CD4-positive, CD25-positive, alpha-beta regulatory T cell (primary cell): ENCODE results near the gene CCDC18. TPM values are rescaled to one million over a fixed set of nuclear protein-coding genes. Genes with fewer than 3 reads are reported as not detected.

Experiments
- ATAC-seq, 2 donors: fragments of 150-1000 bp; cut with Tn5 transposase; one replicate each; pipeline ENCODE4 v1.10.0; 2021; ENCODE audit warnings: low read depth in 2 of 2, moderate number of reproducible peaks in 2 of 2, moderate library complexity in 1 of 2
- DNase-seq, 3 donors: peaks; one replicate each; pipeline versions ENCODE4 v3.0.0 to v3.0.0-alpha.2; 2012 to 2022; ENCODE audit warnings: mixed read lengths in 1 of 3
- H3K27ac ChIP-seq: one replicate; pipeline ENCODE4 v1.7.0; 2013; ENCODE audit warnings: mild to moderate bottlenecking, low read length; ENCODE audit not compliant: insufficient read depth, poor library complexity, severe bottlenecking
- H3K27me3 ChIP-seq: one replicate; pipeline ENCODE4 v1.7.0; 2013; ENCODE audit warnings: low read length; ENCODE audit not compliant: control insufficient read depth, insufficient read depth
- H3K36me3 ChIP-seq: one replicate; pipeline ENCODE4 v1.7.0; 2013; ENCODE audit warnings: mild to moderate bottlenecking, low read length, moderate library complexity; ENCODE audit not compliant: control insufficient read depth, insufficient read depth
- H3K4me1 ChIP-seq: 2 replicates; pipeline ENCODE4 v1.7.0; 2013; ENCODE audit warnings: mild to moderate bottlenecking, low read length; ENCODE audit not compliant: insufficient read depth, control insufficient read depth, poor library complexity, severe bottlenecking
- H3K4me3 ChIP-seq: one replicate; pipeline ENCODE4 v1.7.0; 2013; ENCODE audit warnings: low read depth, mild to moderate bottlenecking, low read length, moderate library complexity
- H3K9me3 ChIP-seq, 2 experiments: 1 replicate in 1 of 2; 2 replicates in 1 of 2; pipeline ENCODE4 v1.7.0; 2013; ENCODE audit warnings: low read length in 2 of 2, mild to moderate bottlenecking in 1 of 2, moderate library complexity in 1 of 2; ENCODE audit not compliant: control insufficient read depth in 2 of 2
- H3K27ac Mint-ChIP-seq, 3 donors: one replicate each; pipeline ENCODE4 v1.8.0; 2020 to 2022; ENCODE audit warnings: mild to moderate bottlenecking in 3 of 3, mixed read lengths in 3 of 3, moderate library complexity in 2 of 3
- H3K27me3 Mint-ChIP-seq: one replicate; pipeline ENCODE4 v1.8.0; 2022; ENCODE audit warnings: mild to moderate bottlenecking, mixed read lengths
- H3K36me3 Mint-ChIP-seq: one replicate; pipeline ENCODE4 v1.8.0; 2020; ENCODE audit warnings: mixed read lengths
- H3K4me1 Mint-ChIP-seq, 4 donors: one replicate each; pipeline ENCODE4 v1.8.0; 2020 to 2022; ENCODE audit warnings: mixed read lengths in 4 of 4, mild to moderate bottlenecking in 1 of 4
- H3K4me3 Mint-ChIP-seq, 4 donors: one replicate each; pipeline ENCODE4 v1.8.0; 2020 to 2022; ENCODE audit warnings: mild to moderate bottlenecking in 4 of 4, mixed read lengths in 4 of 4, moderate library complexity in 3 of 4
- H3K9me3 Mint-ChIP-seq, 7 donors: one replicate each; pipeline ENCODE4 v1.8.0; 2020 to 2022; ENCODE audit warnings: mixed read lengths in 7 of 7, mild to moderate bottlenecking in 3 of 7, moderate library complexity in 2 of 7
- polyA plus RNA-seq, 4 donors: library from polyadenylated mRNA; unstranded; fragments of 300-500 nt; fragmentation: Illumina TruSeq; gene quantifications; one replicate each; pipeline ENCODE4 v1.2.3, GENCODE V29; 2021
- total RNA-seq: library from RNA; stranded (reverse); gene quantifications from one replicate; pipeline ENCODE4 v1.2.3, GENCODE V29; 2022

CCDC18 gene
- total and polyA plus RNA-seq, 5 donors from 2014 or later = 3.6 to 8.8 (median 4.5) TPM

GRCh38 chr1:93199150-93199549 is 18.6 kb downstream of the CCDC18 start:
- no peak for DNase-seq
- Mint-ChIP-seq H3K4me1 (peaks cover 2 to 6% (median 4%) of the 10 kb centered on the region in 4 donors), H3K9me3 (no peaks in the 10 kb centered on the region), H3K27ac (no peak overlapping the region), H3K36me3 (peaks cover 15% of the 10 kb centered on the region), H3K27me3 (no peaks in the 10 kb centered on the region), H3K4me3 (no peak overlapping the region)
- ATAC-seq = no peak
- H3K4me3 ChIP-seq = no peak overlapping the region
- H3K9me3 ChIP-seq = no peaks in the 10 kb centered on the region
- H3K27ac ChIP-seq = no peak overlapping the region
- H3K4me1 ChIP-seq = no peaks in the 10 kb centered on the region
- H3K27me3 ChIP-seq = no peaks in the 10 kb centered on the region
- peaks cover 12% of the 10 kb centered on the region for H3K36me3 ChIP-seq

GRCh38 chr1:93200086-93200620 is 19.6 kb downstream of the CCDC18 start:
- Histone ChIP-seq H3K36me3 (peaks cover 12% of the 10 kb centered on the region), H3K27me3 (no peaks in the 10 kb centered on the region), H3K9me3 (no peaks in the 10 kb centered on the region), H3K4me3 (no peak overlapping the region), H3K4me1 (no peaks in the 10 kb centered on the region), H3K27ac (no peak overlapping the region)
- no peak overlapping the region for H3K27ac Mint-ChIP-seq
- H3K4me3 Mint-ChIP-seq = no peak overlapping the region
- no peak for ATAC-seq
- no peak for DNase-seq
- peaks cover 0 to 4% (median 2%) of the 10 kb centered on the region in 4 donors for H3K4me1 Mint-ChIP-seq
- no peaks in the 10 kb centered on the region for H3K27me3 Mint-ChIP-seq
- H3K9me3 Mint-ChIP-seq = no peaks in the 10 kb centered on the region
- H3K36me3 Mint-ChIP-seq = peaks cover 15% of the 10 kb centered on the region

DNA sequence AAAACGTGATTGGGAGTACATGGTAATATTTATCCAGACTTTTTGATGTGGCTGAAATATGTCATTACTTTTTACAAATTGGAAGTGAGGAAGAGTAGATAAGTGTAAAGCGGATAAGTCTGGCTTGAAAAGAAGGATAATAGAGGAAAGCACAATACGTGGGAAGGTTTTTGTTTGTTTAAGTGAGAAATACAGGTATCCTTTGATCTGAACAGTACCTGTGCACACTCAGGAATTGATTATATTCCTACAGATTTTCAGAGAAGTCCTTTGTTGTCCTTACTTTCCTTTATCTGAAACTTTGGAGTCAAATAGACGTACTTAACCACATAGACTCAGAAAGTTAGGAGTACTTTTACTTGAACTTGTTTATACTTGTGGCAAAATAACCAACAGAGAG is 20.2 kb downstream of the CCDC18 start:
- Mint-ChIP-seq H3K27ac (no peak overlapping the region), H3K27me3 (no peaks in the 10 kb centered on the region), H3K4me3 (no peak overlapping the region), H3K36me3 (peaks cover 12% of the 10 kb centered on the region), H3K4me1 (peaks cover 0 to 4% (median 2%) of the 10 kb centered on the region in 4 donors), H3K9me3 (no peaks in the 10 kb centered on the region)
- H3K36me3 ChIP-seq = peaks cover 12% of the 10 kb centered on the region
- no peak for DNase-seq
- no peak overlapping the region for H3K4me3 ChIP-seq
- H3K27ac ChIP-seq = no peak overlapping the region
- H3K4me1 ChIP-seq = no peaks in the 10 kb centered on the region
- no peak for ATAC-seq
- H3K27me3 ChIP-seq = no peaks in the 10 kb centered on the region
- H3K9me3 ChIP-seq = no peaks in the 10 kb centered on the region

DNA sequence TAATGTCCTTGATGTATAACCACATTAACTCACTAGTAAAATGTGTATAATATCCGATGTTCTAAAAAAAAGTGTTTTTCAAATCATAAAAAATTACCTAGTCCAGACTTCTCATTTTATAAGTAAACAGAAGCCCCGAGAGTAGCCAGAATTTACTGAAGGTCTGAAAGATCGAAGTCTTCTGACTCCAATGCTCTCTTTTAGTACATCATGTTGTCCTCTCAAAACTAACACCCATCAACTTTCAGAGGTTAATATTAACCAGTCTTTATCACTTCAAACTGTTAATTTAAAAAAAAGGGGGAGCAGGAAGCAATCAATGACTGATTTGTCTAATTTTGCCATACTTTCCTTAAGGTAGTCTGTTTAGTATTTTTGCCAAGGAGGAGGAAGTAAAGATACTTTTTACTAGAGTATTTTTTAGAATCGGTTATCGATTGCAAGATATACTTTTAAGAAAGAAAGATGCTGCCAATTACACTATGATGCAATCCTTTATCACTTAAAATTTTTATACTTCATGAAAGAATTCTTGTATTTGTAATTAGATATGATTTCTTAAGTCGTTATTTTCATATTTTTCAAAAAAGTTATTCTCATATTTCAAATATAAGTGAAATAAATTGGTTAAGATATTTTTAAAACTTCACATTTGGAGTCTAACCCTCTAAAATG is 25.5 kb downstream of the CCDC18 start:
- H3K36me3 Mint-ChIP-seq = peaks cover 15% of the 10 kb centered on the region
- no peak overlapping the region for H3K4me3 ChIP-seq
- H3K27ac ChIP-seq = no peak overlapping the region
- no peaks in the 10 kb centered on the region for H3K27me3 ChIP-seq
- H3K36me3 ChIP-seq = peaks cover 6% of the 10 kb centered on the region
- no peak overlapping the region for H3K4me3 Mint-ChIP-seq
- DNase-seq = no peak
- no peaks in the 10 kb centered on the region for H3K4me1 ChIP-seq
- no peaks in the 10 kb centered on the region for H3K9me3 Mint-ChIP-seq
- H3K9me3 ChIP-seq = no peaks in the 10 kb centered on the region
- H3K27me3 Mint-ChIP-seq = no peaks in the 10 kb centered on the region
- no peaks in the 10 kb centered on the region for H3K4me1 Mint-ChIP-seq
- H3K27ac Mint-ChIP-seq = no peak overlapping the region
- ATAC-seq = no peak

DNA sequence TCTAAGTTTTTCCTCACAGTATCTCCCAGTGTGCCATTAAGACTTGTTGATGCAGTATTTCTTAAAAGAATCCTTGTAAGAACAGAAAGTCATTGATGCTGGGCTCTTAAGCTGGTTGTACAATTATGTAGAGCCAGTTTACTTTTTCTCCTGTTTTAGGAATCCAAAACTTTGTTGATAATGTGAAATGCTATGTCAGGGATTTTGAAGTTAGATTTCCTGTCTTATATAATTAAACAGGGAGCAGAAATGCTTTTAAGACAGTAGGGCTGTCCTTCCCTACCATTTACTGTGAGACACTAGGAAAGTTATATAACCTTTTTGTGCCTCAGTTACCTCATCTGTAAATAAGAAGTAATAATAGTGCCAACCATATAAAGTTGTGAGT is 26.0 kb downstream of the CCDC18 start:
- DNase-seq (no peak), ATAC-seq (no peak)
- Mint-ChIP-seq H3K27ac (no peak overlapping the region), H3K9me3 (no peaks in the 10 kb centered on the region), H3K27me3 (no peaks in the 10 kb centered on the region), H3K4me3 (no peak overlapping the region), H3K4me1 (no peaks in the 10 kb centered on the region), H3K36me3 (peaks cover 15% of the 10 kb centered on the region)
- Histone ChIP-seq H3K27me3 (no peaks in the 10 kb centered on the region), H3K4me3 (no peak overlapping the region), H3K4me1 (no peaks in the 10 kb centered on the region), H3K36me3 (peaks cover 6% of the 10 kb centered on the region), H3K27ac (no peak overlapping the region), H3K9me3 (no peaks in the 10 kb centered on the region)

DNA sequence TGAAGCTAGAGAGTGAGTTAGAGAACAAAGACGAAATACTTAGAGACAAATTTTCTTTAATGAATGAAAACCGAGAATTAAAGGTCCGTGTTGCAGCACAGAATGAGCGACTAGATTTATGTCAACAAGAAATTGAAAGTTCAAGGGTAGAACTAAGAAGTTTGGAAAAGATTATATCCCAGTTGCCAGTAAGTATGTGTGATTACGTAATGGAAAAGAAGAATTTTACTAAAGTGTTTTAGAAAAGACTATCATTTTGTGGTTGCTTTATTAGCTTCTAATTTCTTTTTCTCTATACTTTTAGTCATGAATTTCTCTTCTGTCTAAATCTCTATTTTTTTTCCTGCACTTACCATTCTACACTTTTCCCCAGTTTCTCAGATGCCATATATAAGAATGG is 26.7 kb downstream of the CCDC18 start:
- no peaks in the 10 kb centered on the region for H3K9me3 Mint-ChIP-seq
- ATAC-seq (no peak), DNase-seq (no peak)
- H3K27me3 Mint-ChIP-seq = no peaks in the 10 kb centered on the region
- peaks cover 15% of the 10 kb centered on the region for H3K36me3 Mint-ChIP-seq
- H3K4me1 Mint-ChIP-seq = no peaks in the 10 kb centered on the region
- Histone ChIP-seq H3K27ac (no peak overlapping the region), H3K36me3 (peaks cover 6% of the 10 kb centered on the region), H3K4me3 (no peak overlapping the region), H3K27me3 (no peaks in the 10 kb centered on the region), H3K4me1 (no peaks in the 10 kb centered on the region), H3K9me3 (no peaks in the 10 kb centered on the region)
- H3K4me3 Mint-ChIP-seq = no peak overlapping the region
- H3K27ac Mint-ChIP-seq = no peak overlapping the region

DNA sequence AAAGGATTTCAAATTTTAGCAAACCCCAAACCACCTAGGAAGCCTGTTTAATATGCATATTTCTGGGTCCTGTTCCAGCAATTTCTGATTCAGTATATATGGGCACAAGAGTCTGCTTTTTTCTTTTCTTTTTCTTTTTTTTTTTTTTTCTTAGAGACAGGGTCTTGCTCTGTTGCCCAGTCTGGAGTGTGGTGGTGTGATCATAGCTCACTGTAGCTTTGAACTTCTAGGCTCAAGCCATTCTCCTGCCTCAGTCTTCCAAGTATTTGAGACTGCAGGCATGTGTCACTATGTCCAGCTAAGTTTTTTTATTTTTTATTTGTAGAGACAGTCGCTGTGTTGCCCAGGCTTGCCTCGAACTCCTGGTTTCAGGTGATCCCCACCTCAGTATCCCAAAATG is 34.8 kb downstream of the CCDC18 start:
- no peaks in the 10 kb centered on the region for H3K9me3 ChIP-seq
- H3K36me3 Mint-ChIP-seq = peaks cover 21% of the 10 kb centered on the region

GRCh38 chr1:93219443-93219842 is 38.9 kb downstream of the CCDC18 start:
- no peaks in the 10 kb centered on the region for H3K9me3 Mint-ChIP-seq
- Histone ChIP-seq H3K4me1 (peaks cover 13% of the 10 kb centered on the region), H3K27ac (no peak overlapping the region), H3K36me3 (peaks cover 3% of the 10 kb centered on the region), H3K9me3 (no peaks in the 10 kb centered on the region), H3K4me3 (peak overlapping the region; percentile 94), H3K27me3 (no peaks in the 10 kb centered on the region)
- peak overlapping the region; percentile 64 to 83 (median 74) for H3K27ac Mint-ChIP-seq
- ATAC-seq = peak; percentile 50 to 58
- H3K27me3 Mint-ChIP-seq = no peaks in the 10 kb centered on the region
- H3K36me3 Mint-ChIP-seq = peaks cover 24% of the 10 kb centered on the region
- H3K4me1 Mint-ChIP-seq = peaks cover 14 to 32% (median 24%) of the 10 kb centered on the region in 4 donors
- H3K4me3 Mint-ChIP-seq = peak overlapping the region; percentile 79 to 94 (median 84)
- DNase-seq = peak in 2 of 3 donors; percentile 26 to 70

More for the DNA sequence above, 34.8 kb downstream of the CCDC18 start:
- ATAC-seq (no peak), DNase-seq (no peak)
- no peak overlapping the region for H3K4me3 Mint-ChIP-seq
- peaks cover 9 to 15% (median 15%) of the 10 kb centered on the region in 4 donors for H3K4me1 Mint-ChIP-seq
- Histone ChIP-seq H3K27me3 (no peaks in the 10 kb centered on the region), H3K27ac (no peak overlapping the region), H3K36me3 (peaks cover 7% of the 10 kb centered on the region), H3K4me1 (peaks cover 8% of the 10 kb centered on the region), H3K4me3 (no peak overlapping the region)
- no peak overlapping the region for H3K27ac Mint-ChIP-seq
- no peaks in the 10 kb centered on the region for H3K27me3 Mint-ChIP-seq
- no peaks in the 10 kb centered on the region for H3K9me3 Mint-ChIP-seq
